Subcutaneous adipose tissue (tissue), 4 donors: ENCODE results near the gene LRRC74A. TPM values are rescaled to one million over a fixed set of nuclear protein-coding genes. Genes with fewer than 3 reads are reported as not detected.

Experiments
- total RNA-seq, 4 donors: library from RNA; depleted of rRNA; stranded (reverse); fragments of >200 nt; gene quantifications; one replicate each; pipeline ENCODE4 v1.1.0, GENCODE V29; 2016
- TF ChIP-seq, protein P1 (sequence below): fragments of 450-650 bp; IDR thresholded peaks from one replicate; pipeline ENCODE4 v1.5.1; 2016; ENCODE audit warnings: low read depth, mild to moderate bottlenecking, control low read depth, antibody characterized with exemption, moderate library complexity

Gene LRRC74A
- total RNA-seq, 4 donors from 2014 or later, result not detected

- TF ChIP-seq, protein P1, sequence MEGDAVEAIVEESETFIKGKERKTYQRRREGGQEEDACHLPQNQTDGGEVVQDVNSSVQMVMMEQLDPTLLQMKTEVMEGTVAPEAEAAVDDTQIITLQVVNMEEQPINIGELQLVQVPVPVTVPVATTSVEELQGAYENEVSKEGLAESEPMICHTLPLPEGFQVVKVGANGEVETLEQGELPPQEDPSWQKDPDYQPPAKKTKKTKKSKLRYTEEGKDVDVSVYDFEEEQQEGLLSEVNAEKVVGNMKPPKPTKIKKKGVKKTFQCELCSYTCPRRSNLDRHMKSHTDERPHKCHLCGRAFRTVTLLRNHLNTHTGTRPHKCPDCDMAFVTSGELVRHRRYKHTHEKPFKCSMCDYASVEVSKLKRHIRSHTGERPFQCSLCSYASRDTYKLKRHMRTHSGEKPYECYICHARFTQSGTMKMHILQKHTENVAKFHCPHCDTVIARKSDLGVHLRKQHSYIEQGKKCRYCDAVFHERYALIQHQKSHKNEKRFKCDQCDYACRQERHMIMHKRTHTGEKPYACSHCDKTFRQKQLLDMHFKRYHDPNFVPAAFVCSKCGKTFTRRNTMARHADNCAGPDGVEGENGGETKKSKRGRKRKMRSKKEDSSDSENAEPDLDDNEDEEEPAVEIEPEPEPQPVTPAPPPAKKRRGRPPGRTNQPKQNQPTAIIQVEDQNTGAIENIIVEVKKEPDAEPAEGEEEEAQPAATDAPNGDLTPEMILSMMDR, result no peak
Observed at GRCh38 chr14:76894308-76894707, 68.1 kb downstream of the LRRC74A start.

- TF ChIP-seq, protein P1, result no peak
Observed at GRCh38 chr14:76900682-76901081, 74.5 kb downstream of the LRRC74A start.

- TF ChIP-seq, protein P1, result no peak
Observed at GRCh38 chr14:76901171-76902055, 75.2 kb downstream of the LRRC74A start.

DNA sequence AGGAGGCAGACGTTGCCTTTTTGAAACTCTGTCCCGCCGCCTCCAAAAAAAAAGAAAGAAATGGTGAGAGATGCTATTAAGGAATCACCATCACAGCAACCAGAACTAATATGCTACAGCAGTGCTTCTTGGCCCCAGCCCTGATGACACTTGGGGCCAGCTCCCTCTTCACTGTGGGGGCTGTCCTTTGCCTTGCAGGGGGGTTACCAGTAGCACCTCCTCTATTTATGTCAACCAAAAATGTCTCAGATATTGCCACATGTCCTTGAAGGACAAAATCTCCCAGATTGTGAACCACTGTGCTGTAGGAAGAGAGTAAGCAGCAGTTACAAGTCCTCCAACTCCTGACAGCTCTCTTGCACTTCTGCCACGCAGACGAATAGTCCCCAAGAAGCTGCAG is 76.4 kb downstream of the LRRC74A start:
- TF ChIP-seq, protein P1, result no peak

- TF ChIP-seq, protein P1, result no peak
Observed at GRCh38 chr14:76904100-76904739, 78.0 kb downstream of the LRRC74A start.

DNA sequence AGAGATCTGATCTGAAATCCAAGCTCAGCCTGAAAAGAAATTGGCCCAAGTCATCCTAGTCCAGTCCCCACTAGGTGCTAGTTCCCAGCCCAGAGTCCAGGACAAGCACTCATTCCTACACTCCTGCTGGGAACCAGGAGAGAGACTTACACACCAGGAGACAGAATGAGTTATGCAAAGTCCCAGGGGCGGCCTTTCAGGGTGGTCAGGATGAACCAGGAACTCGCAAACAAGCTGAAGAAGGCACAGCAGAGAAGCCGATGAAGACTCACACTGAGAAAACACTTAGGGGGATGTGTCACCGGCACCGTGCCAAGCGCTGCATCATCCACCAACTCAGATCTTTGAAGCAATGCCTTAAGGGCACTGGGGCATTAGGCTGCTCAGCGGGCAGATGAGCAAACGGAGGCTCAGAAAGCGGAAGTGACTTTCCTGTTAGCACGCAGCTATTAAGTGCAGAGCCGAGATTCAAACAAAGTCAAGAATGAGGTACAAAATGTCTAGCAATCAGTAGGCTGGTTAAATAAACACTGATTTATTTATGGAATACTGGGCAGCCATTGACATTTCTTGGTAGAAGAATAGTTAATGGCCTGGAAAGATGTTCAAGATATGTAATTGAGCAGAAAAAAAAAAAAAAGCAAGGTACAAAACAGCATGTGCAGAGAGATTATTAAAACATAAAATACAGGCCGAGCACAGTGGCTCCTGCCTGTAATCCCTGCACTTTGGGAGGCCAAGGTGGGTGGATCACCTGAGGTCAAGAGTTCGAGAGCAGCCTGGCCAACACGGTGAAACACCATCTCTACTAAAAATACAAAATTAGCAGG is 78.7 kb downstream of the LRRC74A start:
- TF ChIP-seq, protein P1, result no peak
